H1 (cell line): ENCODE results near the gene WDR35. TPM values are rescaled to one million over a fixed set of nuclear protein-coding genes. Genes with fewer than 3 reads are reported as not detected.

Source experiments
- SIX5 ChIP-seq: IDR thresholded peaks from 2 replicates; pipeline ENCODE4 v1.6.1; 2011; ENCODE audit warnings: mild to moderate bottlenecking, low read depth, low read length
- polyA plus RNA-seq, 7 experiments: library from polyadenylated mRNA; depleted of rRNA in 3 of 7; stranded (reverse) in 5 of 7; unstranded in 2 of 7; fragments of >200 nt in 5 of 7; fragments of 200-250 nt in 2 of 7; gene quantifications; 1 replicate in 5 of 7; 2 replicates in 1 of 7; 4 replicates in 1 of 7; pipeline versions ENCODE4 v1.2.1 to v1.2.3, GENCODE V29; 2011 to 2013; ENCODE audit warnings: missing spikeins in 2 of 7, mixed read lengths in 2 of 7
- total RNA-seq: library from RNA; stranded (reverse); fragmentation: NEBNext Ultra II Directional; extraction: Animal tissue kit (Norgen Biotek cat#: 25700); gene quantifications from 2 replicates; pipeline ENCODE4 v1.2.1, GENCODE V29; 2021

The WDR35 gene
- total and polyA plus RNA-seq, 2 of the 8 experiments (the other 6 are each of a cell fraction or from before 2014, with no cell fraction given) = 9.0 to 25.5 TPM

GRCh38 chr2:19883971-19884720 is 105.8 kb downstream of the WDR35 start (continued):
- TF ChIP-seq SIX5 = no peak
- TF ChIP-seq, all 59 proteins: peak for 0
